Suprapubic skin (tissue), 3 donors: ENCODE results near the gene ATG3.

ENCODE experiments used
- CTCF ChIP-seq, 2 donors: fragments of 200-600 bp in 1 of 2; fragments of 450-650 bp in 1 of 2; sonication (generic) in 1 of 2; IDR thresholded peaks; one replicate each; pipeline ENCODE4 v1.5.1; 2016 to 2019; ENCODE audit warnings: antibody characterized with exemption in 2 of 2, mild to moderate bottlenecking in 1 of 2, moderate library complexity in 1 of 2
- POLR2AphosphoS5 ChIP-seq, 3 donors: sonication (generic); formaldehyde crosslinking; IDR thresholded peaks; one replicate each; pipeline ENCODE4 v1.6.1; 2017; ENCODE audit warnings: antibody characterized with exemption in 3 of 3

- no peak for TF ChIP-seq CTCF (IDR thresholded peaks at IDR 0.05)
- TF ChIP-seq POLR2AphosphoS5 (IDR thresholded peaks at IDR 0.05), result no peak
Observed at GRCh38 chr3:112572701-112573100, 10.9 kb upstream of the ATG3 start.
